Body of pancreas (tissue), 4 donors: ENCODE data around the gene TCAP. TPM values are rescaled to one million over a fixed set of nuclear protein-coding genes. Genes with fewer than 3 reads are reported as not detected.

Source experiments
- ATAC-seq: fragments of 150-250 bp; one replicate; pipeline ENCODE4 v1.9.1; 2016
- DNase-seq, 4 donors: peaks; one replicate each; pipeline ENCODE4 v3.0.0-alpha.2; 2019
- H3K27ac ChIP-seq, 4 donors: fragments of 200-600 bp; sonication (generic); 1 replicate in 3 of 4; 2 replicates in 1 of 4; pipeline versions ENCODE4 v1.5.1 to v1.6.1; 2016 to 2019; ENCODE audit warnings: mild to moderate bottlenecking in 1 of 4, mixed read lengths in 1 of 4, moderate library complexity in 1 of 4
- H3K27me3 ChIP-seq, 2 donors: fragments of 200-600 bp; sonication (generic); one replicate each; pipeline ENCODE4 v1.6.0; 2016; ENCODE audit warnings: mild to moderate bottlenecking in 1 of 2
- H3K36me3 ChIP-seq, 2 donors: fragments of 200-600 bp; sonication (generic); replicated peaks in 1 of 2; 2 replicates each; pipeline ENCODE4 v1.5.1; 2016; ENCODE audit warnings: low read depth in 2 of 2; ENCODE audit not compliant: insufficient read depth in 1 of 2
- H3K4me1 ChIP-seq: fragments of 200-600 bp; sonication (generic); one replicate; pipeline ENCODE4 v1.6.0; 2016
- H3K4me3 ChIP-seq, 2 donors: fragments of 200-600 bp; sonication (generic); 1 replicate in 1 of 2; 2 replicates in 1 of 2; pipeline ENCODE4 v1.5.1; 2016 to 2019
- H3K9me3 ChIP-seq, 3 donors: fragments of 200-600 bp; sonication (generic); 1 replicate in 2 of 3; 2 replicates in 1 of 3; pipeline ENCODE4 v1.5.1; 2016
- POLR2A ChIP-seq, 3 donors: fragments of 450-650 bp; IDR thresholded peaks; one replicate each; pipeline ENCODE4 v1.6.1; 2016; ENCODE audit warnings: antibody characterized with exemption in 3 of 3, mild to moderate bottlenecking in 2 of 3
- WGBS, 2 donors: methylation state at CpG; one replicate each; pipeline ENCODE4 v1.1.5; 2017; 5-methylcytosine and 5-hydroxymethylcytosine counted together
- intact Hi-C: fragments of 100-400 bp; cut with DNase I; formaldehyde crosslinking; loops from one replicate; pipeline ENCODE4 v1.15.1; 2023
- total RNA-seq, 2 donors: library from RNA; depleted of rRNA; stranded (reverse); fragments of >200 nt; gene quantifications; one replicate each; pipeline ENCODE4 v1.1.0, GENCODE V29; 2016
- TF ChIP-seq, protein P1 (sequence below), 7 experiments: fragments of 450-650 bp in 4 of 7; fragments of 200-600 bp in 3 of 7; sonication (generic) in 3 of 7; IDR thresholded peaks; one replicate each; pipeline ENCODE4 v1.5.1; 2016 to 2019; ENCODE audit warnings: antibody characterized with exemption in 7 of 7

The TCAP gene
- total RNA-seq, 2 donors from 2014 or later = 0.26 TPM; not detected in 1

GRCh38 chr17:39667262-39667944 lies 2.3 kb downstream of the TCAP start:
- intact Hi-C loops = no loop called here

GRCh38 chr17:39667945-39668924 lies 3.1 kb downstream of the TCAP start, which contains the start of gene PNMT:
Gene PNMT (plus strand): TSS chr17:39668453. CDS start chr17:39668476, 23 bp downstream.
- DNase-seq = peak; percentile 71 to 83 (median 76)
- H3K36me3 ChIP-seq = no peaks in the 10 kb centered on the region
- H3K27me3 ChIP-seq = no peaks in the 10 kb centered on the region
- ATAC-seq = peak; percentile 58
- 5 to 9% methylated on average over 61 to 68 of the region's 85 CpGs for WGBS, 2 donors
- peak within 1 kb of the TSS in 1 of 4 donors; percentile 8 for H3K27ac ChIP-seq
- peaks cover 36% of the 10 kb centered on the region for H3K4me1 ChIP-seq
- no peak within 1 kb of the TSS for H3K4me3 ChIP-seq
- TF ChIP-seq, protein P1, sequence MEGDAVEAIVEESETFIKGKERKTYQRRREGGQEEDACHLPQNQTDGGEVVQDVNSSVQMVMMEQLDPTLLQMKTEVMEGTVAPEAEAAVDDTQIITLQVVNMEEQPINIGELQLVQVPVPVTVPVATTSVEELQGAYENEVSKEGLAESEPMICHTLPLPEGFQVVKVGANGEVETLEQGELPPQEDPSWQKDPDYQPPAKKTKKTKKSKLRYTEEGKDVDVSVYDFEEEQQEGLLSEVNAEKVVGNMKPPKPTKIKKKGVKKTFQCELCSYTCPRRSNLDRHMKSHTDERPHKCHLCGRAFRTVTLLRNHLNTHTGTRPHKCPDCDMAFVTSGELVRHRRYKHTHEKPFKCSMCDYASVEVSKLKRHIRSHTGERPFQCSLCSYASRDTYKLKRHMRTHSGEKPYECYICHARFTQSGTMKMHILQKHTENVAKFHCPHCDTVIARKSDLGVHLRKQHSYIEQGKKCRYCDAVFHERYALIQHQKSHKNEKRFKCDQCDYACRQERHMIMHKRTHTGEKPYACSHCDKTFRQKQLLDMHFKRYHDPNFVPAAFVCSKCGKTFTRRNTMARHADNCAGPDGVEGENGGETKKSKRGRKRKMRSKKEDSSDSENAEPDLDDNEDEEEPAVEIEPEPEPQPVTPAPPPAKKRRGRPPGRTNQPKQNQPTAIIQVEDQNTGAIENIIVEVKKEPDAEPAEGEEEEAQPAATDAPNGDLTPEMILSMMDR (IDR thresholded peaks at IDR 0.05) = peak; percentile 48 to 73 (median 66)
- TF ChIP-seq POLR2A (IDR thresholded peaks at IDR 0.05) = no peak
- H3K9me3 ChIP-seq = no peaks in the 10 kb centered on the region
- intact Hi-C loops = no loop called here

More at GRCh38 chr17:39667262-39667944, 2.3 kb downstream of the TCAP start:
- peaks cover 36% of the 10 kb centered on the region for H3K4me1 ChIP-seq
- no peak overlapping the region for H3K27ac ChIP-seq
- TF ChIP-seq POLR2A (IDR thresholded peaks at IDR 0.05) = no peak
- TF ChIP-seq, protein P1 (IDR thresholded peaks at IDR 0.05) = no peak
- no peak overlapping the region for H3K4me3 ChIP-seq
- H3K9me3 ChIP-seq = no peaks in the 10 kb centered on the region
- no peaks in the 10 kb centered on the region for H3K36me3 ChIP-seq
- ATAC-seq (no peak), DNase-seq (peak in 2 of 4 donors; percentile 33 to 42)
- WGBS, 2 donors = 16 to 22% methylated on average over 13 to 15 of the region's 49 CpGs
- no peaks in the 10 kb centered on the region for H3K27me3 ChIP-seq

DNA sequence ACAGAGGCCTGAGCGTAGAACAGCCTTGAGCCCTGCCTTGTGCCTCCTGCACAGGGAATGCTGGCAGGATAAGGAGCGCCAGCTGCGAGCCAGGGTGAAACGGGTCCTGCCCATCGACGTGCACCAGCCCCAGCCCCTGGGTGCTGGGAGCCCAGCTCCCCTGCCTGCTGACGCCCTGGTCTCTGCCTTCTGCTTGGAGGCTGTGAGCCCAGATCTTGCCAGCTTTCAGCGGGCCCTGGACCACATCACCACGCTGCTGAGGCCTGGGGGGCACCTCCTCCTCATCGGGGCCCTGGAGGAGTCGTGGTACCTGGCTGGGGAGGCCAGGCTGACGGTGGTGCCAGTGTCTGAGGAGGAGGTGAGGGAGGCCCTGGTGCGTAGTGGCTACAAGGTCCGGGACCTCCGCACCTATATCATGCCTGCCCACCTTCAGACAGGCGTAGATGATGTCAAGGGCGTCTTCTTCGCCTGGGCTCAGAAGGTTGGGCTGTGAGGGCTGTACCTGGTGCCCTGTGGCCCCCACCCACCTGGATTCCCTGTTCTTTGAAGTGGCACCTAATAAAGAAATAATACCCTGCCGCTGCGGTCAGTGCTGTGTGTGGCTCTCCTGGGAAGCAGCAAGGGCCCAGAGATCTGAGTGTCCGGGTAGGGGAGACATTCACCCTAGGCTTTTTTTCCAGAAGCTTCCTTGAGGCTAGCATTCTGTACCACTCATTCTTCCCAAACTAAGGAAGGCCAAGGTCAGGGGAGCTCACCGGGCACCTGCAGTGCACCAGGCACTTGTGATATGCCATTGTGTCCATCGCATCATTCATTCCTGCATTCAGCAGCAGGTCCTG lies 5.0 kb downstream of the TCAP start:
- ATAC-seq (no peak), DNase-seq (no peak)
- Histone ChIP-seq H3K4me1 (peaks cover 41% of the 10 kb centered on the region), H3K27me3 (no peaks in the 10 kb centered on the region), H3K9me3 (no peaks in the 10 kb centered on the region), H3K36me3 (no peaks in the 10 kb centered on the region), H3K4me3 (no peak overlapping the region), H3K27ac (no peak overlapping the region)
- intact Hi-C loops = no loop called here
- whole genome bisulfite sequencing, 2 donors = 69 to 70% methylated on average over 16 to 23 of the region's 23 CpGs
- no peak for TF ChIP-seq POLR2A (IDR thresholded peaks at IDR 0.05)

DNA sequence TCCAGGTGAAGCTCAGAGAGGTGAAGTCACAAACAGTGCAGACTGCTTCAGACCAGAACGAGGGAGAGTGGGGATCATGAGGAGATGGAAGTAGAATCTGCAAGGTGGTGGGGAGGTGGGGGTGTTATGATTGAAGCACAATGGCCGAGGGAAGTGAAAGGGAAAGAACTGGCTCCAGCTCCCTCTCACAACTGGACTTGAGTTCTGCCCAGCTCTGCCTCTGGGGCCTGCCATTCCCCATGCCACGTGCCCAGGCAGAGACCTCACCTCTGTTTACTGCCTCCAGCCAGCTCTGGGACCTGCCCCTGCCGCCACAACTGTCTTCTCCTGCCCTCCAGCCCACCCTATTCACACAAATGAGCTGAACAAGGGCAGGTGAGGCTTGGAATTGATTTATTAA lies 5.6 kb downstream of the TCAP start:
- no peak overlapping the region for H3K27ac ChIP-seq
- intact Hi-C loops = no loop called here
- H3K4me1 ChIP-seq = peaks cover 43% of the 10 kb centered on the region
- WGBS, 2 donors = 40 to 44% methylated on average over 4 of the region's 4 CpGs
- no peak for ATAC-seq
- no peaks in the 10 kb centered on the region for H3K36me3 ChIP-seq
- H3K9me3 ChIP-seq = no peaks in the 10 kb centered on the region
- no peak overlapping the region for H3K4me3 ChIP-seq
- TF ChIP-seq POLR2A (IDR thresholded peaks at IDR 0.05) = no peak
- TF ChIP-seq, protein P1 (IDR thresholded peaks at IDR 0.05) = no peak
- DNase-seq = no peak
- H3K27me3 ChIP-seq = no peaks in the 10 kb centered on the region
